RPMI8226 (cell line): ENCODE data around the gene NAALADL2.

Experiments
- DNase-seq: peaks from one replicate; pipeline ENCODE4 v3.0.0-alpha.2; 2015

NAALADL2 gene

DNA sequence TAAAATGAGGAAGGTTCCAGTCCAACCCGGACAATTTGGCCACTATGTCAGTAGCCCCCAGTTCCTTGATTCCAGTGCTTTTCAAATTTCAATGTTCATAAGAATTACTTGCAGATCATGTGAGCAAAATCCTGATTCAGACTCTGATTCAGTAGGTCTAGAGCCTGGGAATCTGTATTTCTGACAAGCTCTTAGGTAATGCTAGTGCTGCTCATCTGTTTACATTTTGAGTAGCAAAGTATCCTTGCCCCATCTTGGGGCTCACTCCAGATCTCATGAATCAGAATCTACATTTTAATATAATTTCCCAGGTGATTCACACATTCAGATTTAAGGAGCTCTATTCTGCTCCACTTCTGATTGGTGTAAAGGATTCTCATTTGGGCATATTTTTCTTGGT lies 142.0 kb downstream of the NAALADL2 start:
- no peak for DNase-seq

GRCh38 chr3:175002732-175003143 lies 143.6 kb downstream of the NAALADL2 start:
- DNase-seq: no peak

GRCh38 chr3:175003590-175003989 lies 144.5 kb downstream of the NAALADL2 start:
- DNase-seq: no peak

GRCh38 chr3:175005193-175005592 lies 146.1 kb downstream of the NAALADL2 start:
- DNase-seq: no peak

DNA sequence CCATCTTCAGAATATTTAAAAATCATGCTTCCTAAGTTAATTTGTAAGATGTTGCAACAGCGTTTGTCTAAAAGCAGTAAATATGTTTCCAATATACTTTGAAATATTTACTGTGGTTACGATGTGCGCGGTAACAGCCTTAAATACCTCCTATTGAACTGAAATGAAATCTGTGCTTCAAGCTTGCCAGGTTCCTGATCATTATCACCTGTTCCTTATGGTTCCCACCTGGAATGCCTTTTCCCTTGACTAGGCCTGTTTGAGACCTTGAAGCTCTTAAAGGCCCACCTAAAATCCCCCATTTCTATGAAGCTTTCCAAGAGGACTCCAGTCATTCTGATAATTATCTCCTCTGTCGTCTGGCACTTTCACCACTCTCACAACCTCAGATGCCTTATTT lies 146.7 kb downstream of the NAALADL2 start:
- no peak for DNase-seq

DNA sequence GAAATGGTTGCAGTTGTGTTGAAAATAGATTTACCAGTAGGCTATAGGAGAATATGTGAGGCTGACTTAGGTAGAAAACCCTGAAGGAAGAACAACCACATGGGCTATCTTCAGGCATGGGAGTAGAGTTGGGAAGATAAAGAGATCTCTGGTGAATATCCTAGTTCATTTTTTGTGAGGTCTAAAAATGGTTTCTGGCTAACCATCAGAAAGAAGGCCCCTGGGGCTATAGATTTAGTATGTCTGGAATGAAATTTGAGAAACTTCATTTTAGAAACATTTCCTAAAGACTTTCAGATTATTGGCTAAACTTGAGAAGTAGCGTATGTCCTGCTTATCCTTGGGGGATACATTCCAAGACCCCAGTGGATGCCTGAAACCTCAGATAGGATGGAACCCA lies 148.2 kb downstream of the NAALADL2 start:
- DNase-seq: no peak

GRCh38 chr3:175009295-175009694 lies 150.2 kb downstream of the NAALADL2 start:
- DNase-seq: no peak

- DNase-seq: no peak
These were observed 156.0 kb downstream of the NAALADL2 start for GRCh38 chr3:175015056-175015635.

DNA sequence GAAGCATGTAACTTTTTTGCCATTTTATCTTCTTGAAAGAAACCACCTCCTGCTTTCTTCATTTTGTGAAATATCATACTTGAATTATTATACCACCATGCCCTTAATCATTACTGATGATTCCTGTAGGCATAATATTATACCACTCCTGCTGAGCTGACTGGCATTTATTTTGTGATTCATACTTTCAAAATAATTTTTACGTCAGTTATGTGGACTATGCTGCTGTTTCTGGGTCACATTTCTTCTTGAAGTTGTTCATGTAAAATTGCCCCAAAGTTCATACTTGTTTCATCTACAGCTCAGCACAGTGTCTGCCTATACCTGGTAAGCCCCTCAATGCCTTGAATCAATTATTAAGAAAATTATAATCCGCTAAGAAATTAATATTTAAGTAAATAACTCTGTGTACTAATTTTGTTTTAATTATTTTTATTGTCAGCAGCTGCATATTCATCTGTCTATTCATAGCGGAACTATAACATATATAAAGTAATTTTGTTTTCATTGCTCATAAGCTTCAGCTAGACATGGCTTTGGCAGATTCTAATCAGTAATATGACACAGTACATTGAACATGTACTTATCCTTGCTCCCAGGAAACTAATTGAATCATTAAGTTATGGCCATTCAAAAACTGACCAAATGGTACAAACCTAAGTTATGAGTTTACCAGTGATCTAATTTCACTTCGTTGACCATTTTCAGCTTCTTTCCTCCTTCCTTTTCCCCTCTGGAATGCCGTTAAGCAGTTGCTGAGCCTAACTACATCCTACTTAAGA lies 160.0 kb downstream of the NAALADL2 start:
- no peak for DNase-seq

DNA sequence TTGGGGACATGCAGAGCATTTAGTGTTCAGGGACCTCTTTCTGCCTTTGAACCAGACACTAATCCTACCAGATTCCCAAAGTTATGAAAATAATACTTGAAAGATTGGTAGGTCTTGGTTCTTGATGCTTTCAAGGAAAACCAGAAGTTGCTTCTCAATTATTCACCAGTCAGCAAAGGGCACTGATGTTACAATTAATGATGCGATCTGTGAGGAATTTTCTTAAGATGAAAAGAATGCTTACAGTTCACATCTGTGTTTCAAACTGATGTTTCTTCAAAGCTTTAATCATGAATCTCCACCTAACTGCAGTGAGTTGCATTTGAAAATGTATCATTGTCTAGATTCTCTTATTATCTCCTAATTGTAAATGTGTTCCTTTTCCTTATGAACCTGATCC lies 161.0 kb downstream of the NAALADL2 start:
- no peak for DNase-seq

GRCh38 chr3:175029828-175030227 lies 170.7 kb downstream of the NAALADL2 start:
- no peak for DNase-seq

DNA sequence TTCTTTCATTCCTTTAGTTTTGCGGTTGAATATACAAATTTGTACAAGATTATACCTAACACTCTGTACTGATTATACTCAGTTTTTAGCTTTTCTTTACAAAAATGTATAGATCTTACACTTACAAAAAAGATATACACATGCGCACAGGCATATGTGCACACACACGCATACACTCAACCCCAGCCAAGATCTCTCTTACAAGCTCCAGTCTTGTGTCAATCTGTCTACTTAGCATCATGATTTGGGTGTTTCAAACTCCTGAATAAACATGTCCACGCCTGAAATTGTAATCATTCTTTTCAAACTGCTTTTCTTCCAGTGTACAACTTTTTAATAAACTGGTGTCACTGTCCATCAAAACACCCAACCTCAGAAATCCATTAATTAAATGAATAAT lies 180.7 kb downstream of the NAALADL2 start:
- no peak for DNase-seq

DNA sequence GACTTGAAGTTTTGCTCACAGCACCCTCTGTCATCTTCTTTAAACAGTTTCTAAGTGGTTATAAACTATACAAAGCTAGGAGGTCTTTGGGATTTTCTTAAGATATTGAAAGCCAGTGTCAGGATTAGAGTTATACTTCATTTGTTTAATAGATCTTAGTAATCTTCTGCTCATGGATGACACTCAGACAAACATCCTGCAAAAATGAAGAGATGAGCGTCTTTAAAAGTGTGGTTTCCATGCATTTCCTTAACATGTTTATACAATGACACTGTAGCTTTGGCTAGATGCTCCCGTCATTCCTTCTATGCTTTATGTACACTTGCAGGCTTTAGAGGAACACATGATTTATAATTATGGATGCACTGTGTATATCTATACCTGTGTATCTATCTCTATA lies 182.2 kb downstream of the NAALADL2 start:
- DNase-seq: no peak

GRCh38 chr3:175046601-175047000 lies 187.5 kb downstream of the NAALADL2 start:
- DNase-seq: no peak

DNA sequence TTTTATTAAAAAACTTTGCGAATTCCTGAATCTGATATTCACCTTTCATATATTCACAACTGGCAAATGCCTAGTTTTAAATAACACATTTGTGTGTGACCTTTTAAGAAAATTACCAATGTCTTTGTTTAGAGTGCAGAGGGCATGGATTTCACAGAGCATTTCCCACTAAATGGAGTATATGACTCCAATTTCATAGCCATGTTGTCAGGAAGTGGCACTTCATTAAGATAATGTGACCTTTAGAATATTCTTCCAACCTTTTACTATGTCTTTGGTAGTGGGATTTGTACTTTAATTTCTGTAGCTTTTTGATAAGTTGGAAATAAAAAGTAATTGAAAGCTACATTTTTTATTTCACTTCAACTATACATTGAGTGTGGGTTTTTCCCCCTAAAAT lies 188.7 kb downstream of the NAALADL2 start:
- DNase-seq: no peak

DNA sequence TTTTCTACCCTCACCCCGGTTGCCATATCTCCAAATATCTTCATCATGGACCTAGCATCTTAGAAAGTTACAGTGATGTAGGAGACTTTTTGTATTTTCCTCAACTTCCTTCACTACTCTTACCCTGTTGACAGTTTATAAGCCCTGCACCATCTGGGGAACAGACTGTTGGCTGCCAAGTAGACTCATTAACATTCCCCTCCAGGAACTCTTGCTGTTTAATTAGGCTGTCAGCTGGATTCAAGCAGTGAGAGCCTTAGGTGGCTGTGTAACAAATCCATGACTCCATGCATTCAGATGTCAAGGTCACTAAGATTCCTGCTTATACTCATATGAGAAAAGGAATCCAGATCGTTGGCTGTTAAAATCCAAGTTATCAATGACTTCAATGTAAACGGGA lies 198.3 kb downstream of the NAALADL2 start:
- DNase-seq: no peak

DNA sequence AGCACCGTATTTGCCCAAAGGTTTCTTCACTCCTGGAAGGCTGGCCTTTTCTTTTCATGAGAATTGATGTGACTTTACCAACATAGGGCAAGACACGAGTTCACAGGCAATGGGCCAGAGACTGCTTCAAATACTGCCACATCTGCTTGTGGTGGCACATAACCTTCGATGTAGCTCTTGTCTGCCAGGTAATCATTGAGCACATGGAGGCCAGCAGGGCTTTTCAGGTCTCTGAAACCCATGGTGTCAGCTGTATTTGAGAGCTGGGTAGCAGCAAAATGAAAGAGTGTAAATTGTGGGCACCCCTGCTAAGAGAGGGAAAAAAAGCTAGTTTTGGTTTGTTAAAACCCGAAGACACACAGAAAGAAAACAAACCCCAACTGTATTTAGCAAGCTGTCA lies 200.7 kb downstream of the NAALADL2 start:
- DNase-seq: peak; percentile 85

GRCh38 chr3:175065497-175065896 lies 206.4 kb downstream of the NAALADL2 start:
- DNase-seq: no peak

GRCh38 chr3:175066617-175067415 lies 207.7 kb downstream of the NAALADL2 start:
- no peak for DNase-seq

DNA sequence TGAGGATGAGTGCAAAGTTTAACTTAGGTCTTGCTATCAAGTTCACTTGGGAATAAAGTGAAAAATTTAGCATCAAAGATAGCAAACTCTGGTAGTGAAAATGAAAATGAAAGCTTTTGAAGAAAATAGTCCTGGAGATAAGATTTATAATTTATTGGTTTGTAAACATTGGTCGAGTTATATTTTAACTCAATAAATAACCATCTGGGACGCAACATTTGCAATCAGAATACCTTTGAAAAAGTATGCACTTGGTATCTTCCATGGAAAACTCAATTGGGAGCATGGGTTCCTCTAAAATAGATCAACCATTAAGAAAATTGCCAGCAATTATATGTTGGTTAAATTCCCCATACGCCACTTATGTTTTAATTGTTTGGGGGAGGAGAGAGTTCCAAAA lies 209.5 kb downstream of the NAALADL2 start:
- no peak for DNase-seq

GRCh38 chr3:175070946-175071345 lies 211.8 kb downstream of the NAALADL2 start:
- DNase-seq: no peak

DNA sequence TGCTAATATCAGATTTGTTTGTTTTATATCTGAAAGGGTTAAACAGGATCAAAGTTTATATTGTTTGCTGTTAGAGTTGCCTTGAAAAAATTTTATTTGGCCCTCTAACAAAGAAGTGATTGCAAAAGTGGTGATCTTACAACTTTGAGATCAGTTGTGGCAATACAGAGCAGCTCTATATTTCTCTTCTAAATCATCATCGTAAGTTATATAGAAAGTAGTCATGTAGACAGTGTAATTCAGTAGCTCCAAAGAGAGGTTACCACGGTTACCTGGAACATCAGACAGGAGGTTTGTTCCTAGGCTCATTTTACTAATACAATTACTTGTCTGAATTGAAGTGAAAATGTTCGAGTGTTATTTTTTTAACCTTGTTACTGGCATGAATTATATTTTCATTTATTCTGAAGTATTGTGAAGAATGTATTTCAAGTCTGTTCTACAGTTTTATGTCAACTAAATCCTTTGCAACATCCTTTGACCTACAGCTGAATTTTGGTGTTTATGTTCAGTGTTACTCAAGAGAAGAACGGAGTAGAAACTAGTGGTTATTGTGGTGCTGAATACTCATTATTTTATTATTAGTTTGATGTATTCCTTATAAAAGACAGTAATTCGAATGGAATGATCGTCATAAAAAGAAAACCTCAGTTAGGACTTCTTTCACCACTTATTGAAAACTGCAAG lies 214.2 kb downstream of the NAALADL2 start:
- no peak for DNase-seq

GRCh38 chr3:175075269-175075668 lies 216.1 kb downstream of the NAALADL2 start:
- DNase-seq: no peak
